K562 (cell line): ENCODE measurements around the gene BRAF. TPM values are rescaled to one million over a fixed set of nuclear protein-coding genes. Genes with fewer than 3 reads are reported as not detected.

Experiments
- ATAC-seq: fragments of 200-7000 bp; cut with Tn5 transposase; 3 replicates; pipeline ENCODE4 v1.9.1; 2020; ENCODE audit warnings: moderate library complexity
- BruUV-seq: library from RNA; stranded (reverse); fragments of 400-500 nt; replicated peaks from 2 replicates; lab custom pipeline; 2021; lab: Mats Ljungman, UMichigan
- CTCF ChIA-PET: fragments of 300-600 bp; formaldehyde crosslinking; extraction: SDS; loops from one replicate; lab custom pipeline; 2021; ENCODE audit warnings: low intra/inter-chr PET ratio; lab: Yijun Ruan, JAX
- POLR2A ChIA-PET: fragments of 300-600, 350-650 bp; sonication (Branson Sonifier 250); formaldehyde crosslinking; extraction: SDS; loops from one replicate; lab custom pipeline; 2021; ENCODE audit warnings: antibody characterized with exemption, inconsistent platforms; lab: Yijun Ruan, JAX
- DNase-seq, 4 experiments: peaks; one replicate each; pipeline versions ENCODE4 v3.0.0 to v3.0.0-alpha.2; 2011 to 2018; ENCODE audit warnings: low spot score in 3 of 4, mixed read lengths in 3 of 4; ENCODE audit errors: extremely low read depth in 1 of 4
- FAIRE-seq: peaks from 2 replicates; lab custom pipeline; 2011; peaks lifted over from hg19 to GRCh38; lab: Jason Lieb, UNC
- H2AFZ ChIP-seq: 2 replicates; pipeline ENCODE4 v1.6.0; 2011; ENCODE audit warnings: low read depth, low read length, control low read depth, inconsistent platforms
- H3K27ac ChIP-seq: fragments of 200-600 bp; 3 replicates; pipeline ENCODE4 v1.8.0; 2011; ENCODE audit warnings: low read depth, mild to moderate bottlenecking, control low read depth, inconsistent platforms, low read length, moderate library complexity, mixed read lengths; ENCODE audit errors: extremely low read depth
- H3K27me3 ChIP-seq, 2 experiments: fragments of 300-600 bp in 1 of 2; 2 replicates in 1 of 2; 3 replicates in 1 of 2; pipeline versions ENCODE4 v1.6.0 to v1.8.0; 2011; ENCODE audit warnings: inconsistent platforms in 2 of 2, low read length in 2 of 2, mild to moderate bottlenecking in 1 of 2, mixed read lengths in 1 of 2, moderate library complexity in 1 of 2; ENCODE audit not compliant: control insufficient read depth in 2 of 2, insufficient read depth in 2 of 2
- H3K36me3 ChIP-seq: fragments of 300-600 bp; 3 replicates; pipeline ENCODE4 v1.8.0; 2011; ENCODE audit warnings: mild to moderate bottlenecking, low read length, inconsistent platforms; ENCODE audit not compliant: control insufficient read depth, insufficient read depth
- H3K4me1 ChIP-seq, 2 experiments: fragments of 200-600 bp in 1 of 2; replicated peaks in 1 of 2; 2 replicates in 1 of 2; 3 replicates in 1 of 2; pipeline versions ENCODE4 v1.5.1 to v1.8.0; 2011; ENCODE audit warnings: inconsistent platforms in 2 of 2, low read length in 2 of 2, mild to moderate bottlenecking in 1 of 2, mixed read lengths in 1 of 2, moderate library complexity in 1 of 2; ENCODE audit not compliant: control insufficient read depth in 2 of 2, insufficient read depth in 2 of 2
- H3K4me2 ChIP-seq: 2 replicates; pipeline ENCODE4 v1.6.1; 2011; ENCODE audit warnings: low read length, control low read depth, inconsistent platforms, mixed read lengths; ENCODE audit not compliant: insufficient read depth
- H3K4me3 ChIP-seq: fragments of 200-600 bp; sonication (generic), shearing (Covaris generic); 2 replicates; pipeline ENCODE4 v1.5.1; 2016; ENCODE audit warnings: control low read depth, inconsistent platforms
- H3K79me2 ChIP-seq: fragments of 200-600 bp; 3 replicates; pipeline ENCODE4 v1.8.0; 2011; ENCODE audit warnings: low read length, inconsistent platforms; ENCODE audit not compliant: control insufficient read depth, insufficient read depth
- H3K9ac ChIP-seq, 2 experiments: 2 replicates each; pipeline versions ENCODE4 v1.6.0 to v1.6.1; 2011; ENCODE audit warnings: low read depth in 2 of 2, low read length in 2 of 2, control low read depth in 1 of 2, inconsistent platforms in 1 of 2, mild to moderate bottlenecking in 1 of 2, mixed read lengths in 1 of 2; ENCODE audit not compliant: insufficient read depth in 1 of 2
- H3K9me1 ChIP-seq: one replicate; pipeline ENCODE4 v1.6.0; 2011; ENCODE audit warnings: inconsistent platforms, mild to moderate bottlenecking, low read length, moderate library complexity; ENCODE audit not compliant: control insufficient read depth, insufficient read depth
- H3K9me3 ChIP-seq: replicated peaks from 2 replicates; pipeline ENCODE4 v1.5.1; 2011; ENCODE audit warnings: low read depth, low read length, inconsistent platforms; ENCODE audit not compliant: control insufficient read depth, insufficient read depth
- H4K20me1 ChIP-seq: replicated peaks from 2 replicates; pipeline ENCODE4 v1.6.1; 2011; ENCODE audit warnings: low read length, inconsistent platforms, mixed read lengths; ENCODE audit not compliant: control insufficient read depth, insufficient read depth
- CBFA2T2 ChIP-seq: fragments of 450-650 bp; conservative IDR thresholded peaks from 2 replicates; pipeline ENCODE4 v1.6.1; 2017; ENCODE audit warnings: mild to moderate bottlenecking
- CEBPG ChIP-seq, 3 experiments: fragments of 200-800 bp in 1 of 3; sonication (Bioruptor generic) in 1 of 3; sonication (generic) in 1 of 3; formaldehyde crosslinking in 1 of 3; IDR thresholded peaks in 2 of 3; conservative IDR thresholded peaks in 1 of 3; 2 replicates each; pipeline versions ENCODE4 v1.6.1 to v1.8.0; 2016 to 2022; ENCODE audit warnings: missing compliant biosample characterization in 2 of 3, missing genetic modification characterization in 2 of 3, mild to moderate bottlenecking in 1 of 3, missing genetic modification reagents in 1 of 3
- DDX20 ChIP-seq: fragments of 450-650 bp; IDR thresholded peaks from 2 replicates; pipeline ENCODE4 v1.6.1; 2016; ENCODE audit warnings: missing genetic modification characterization, low read depth, mild to moderate bottlenecking, missing compliant biosample characterization, moderate library complexity
- ESRRB ChIP-seq: fragments of 250-450 bp; sonication (Bioruptor Pico); IDR thresholded peaks from 2 replicates; pipeline ENCODE4 v1.5.0; 2020; ENCODE audit warnings: mild to moderate bottlenecking, moderate library complexity, borderline replicate concordance
- GABPB2 ChIP-seq: fragments of 250-450 bp; sonication (Bioruptor Pico); conservative IDR thresholded peaks from 2 replicates; pipeline ENCODE4 v1.5.1; 2021; ENCODE audit warnings: mild to moderate bottlenecking
- KDM4B ChIP-seq, 2 experiments: fragments of 450-650 bp in 1 of 2; sonication (generic) in 1 of 2; IDR thresholded peaks; 2 replicates each; pipeline ENCODE4 v1.6.1; 2016 to 2017; ENCODE audit warnings: borderline replicate concordance in 2 of 2, antibody characterized with exemption in 1 of 2, low read depth in 1 of 2, mild to moderate bottlenecking in 1 of 2
- PRMT5 ChIP-seq: sonication (generic); formaldehyde crosslinking; IDR thresholded peaks from 2 replicates; pipeline ENCODE4 v1.5.0; 2020; ENCODE audit warnings: missing genetic modification reagents
- THRAP3 ChIP-seq: fragments of 450-650 bp; IDR thresholded peaks from 2 replicates; pipeline ENCODE4 v1.6.1; 2016; ENCODE audit warnings: mild to moderate bottlenecking, inconsistent platforms, borderline replicate concordance
- ZFX ChIP-seq: sonication (generic); formaldehyde crosslinking; IDR thresholded peaks from 2 replicates; pipeline ENCODE4 v1.8.0; 2022; ENCODE audit warnings: mild to moderate bottlenecking, missing genetic modification reagents, moderate library complexity
- ZNF124 ChIP-seq: sonication (generic); formaldehyde crosslinking; IDR thresholded peaks from 2 replicates; pipeline ENCODE4 v1.8.1; 2022; ENCODE audit warnings: missing genetic modification reagents
- ZNF696 ChIP-seq: fragments of 250-450 bp; sonication (Bioruptor Pico); conservative IDR thresholded peaks from 2 replicates; pipeline ENCODE4 v1.4.0; 2020; ENCODE audit warnings: mild to moderate bottlenecking, moderate library complexity
- WGBS: fragments of 100-300 bp; shearing (Covaris generic); methylation state at CpG from one replicate; pipeline ENCODE4 v1.1.6; 2016; ENCODE audit warnings: low coverage, mixed read lengths; ENCODE audit not compliant: insufficient coverage; ENCODE audit errors: missing lambda C conversion rate; 5-methylcytosine and 5-hydroxymethylcytosine counted together
- in situ Hi-C: fragments of 300-500 bp; cut with MboI; formaldehyde crosslinking; loops from 4 replicates; pipeline ENCODE4 v1.15.0; 2018; ENCODE audit warnings: inconsistent platforms, mixed read lengths
- intact Hi-C: fragments of 100-400 bp; cut with micrococcal nuclease; formaldehyde crosslinking; loops from 2 replicates; pipeline ENCODE4 v1.14.2; 2022
- polyA plus RNA-seq, 8 experiments: library from polyadenylated mRNA; depleted of rRNA in 4 of 8; stranded (reverse) in 5 of 8; unstranded in 3 of 8; fragments of >200 nt; fragmentation: Nextera tagmentation in 2 of 8; fragmentation: Illumina TruSeq in 1 of 8; extraction: Ambion mirVana in 2 of 8; extraction: Trizol in 1 of 8; gene quantifications; 2 replicates each; pipeline versions ENCODE4 v1.2.1 to v1.2.3, GENCODE V29; 2011 to 2014; ENCODE audit warnings: inconsistent platforms in 1 of 8, missing spikeins in 1 of 8
- total RNA-seq, 7 experiments: library from RNA; depleted of rRNA in 6 of 7; stranded (reverse); fragments of >200 nt in 6 of 7; fragmentation: Illumina TruSeq in 2 of 7; extraction: Trizol in 2 of 7; gene quantifications; 2 replicates each; pipeline versions ENCODE4 v1.2.1 to v1.2.3, GENCODE V29; 2011 to 2021; ENCODE audit warnings: low replicate concordance in 1 of 7
- TF ChIP-seq, protein P1 (sequence below), 2 experiments: fragments of 450-650 bp in 1 of 2; sonication (generic) in 1 of 2; formaldehyde crosslinking in 1 of 2; IDR thresholded peaks in 1 of 2; conservative IDR thresholded peaks in 1 of 2; 2 replicates each; pipeline versions ENCODE4 v1.6.1 to v1.8.1; 2016 to 2023; ENCODE audit warnings: mild to moderate bottlenecking in 2 of 2, moderate library complexity in 2 of 2, inconsistent platforms in 1 of 2, missing genetic modification reagents in 1 of 2
- TF ChIP-seq, protein P2 (sequence below): IDR thresholded peaks from 3 replicates; pipeline ENCODE4 v1.6.1; 2011; ENCODE audit warnings: borderline replicate concordance, mild to moderate bottlenecking; ENCODE audit not compliant: insufficient read length, insufficient read depth

BRAF gene
- total and polyA plus RNA-seq, 9 of the 15 experiments (the other 6 are each of a cell fraction or from before 2014, with no cell fraction given): 3.6 to 38.3 (median 21.9) TPM

DNA sequence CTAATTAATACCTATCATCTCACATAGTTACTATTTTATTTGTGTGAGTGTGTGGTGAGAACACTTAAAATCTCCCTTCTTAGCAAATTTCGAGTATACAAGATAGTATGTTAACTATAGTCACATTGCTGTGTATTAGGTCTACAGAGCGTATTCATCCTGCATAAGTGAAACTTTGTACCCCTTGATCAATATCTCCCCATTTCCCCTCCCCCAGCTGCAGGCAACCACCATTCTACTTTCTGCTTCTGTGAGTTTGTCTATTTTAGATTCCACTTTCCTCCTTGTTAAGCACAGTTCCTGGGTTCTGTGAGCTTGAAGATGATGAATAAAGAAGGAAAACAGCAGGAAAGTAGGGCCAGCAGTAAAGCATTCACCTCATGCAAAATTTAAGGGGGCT lies 47.6 kb upstream of the BRAF start:
- ChIA-PET CTCF (no interaction called here), POLR2A (interaction anchor here (1.1 to 1.3 kb wide), 2 partner anchors 15 to 38 kb away, joined by 3 read pairs; no protein-coding TSS in a partner anchor)
- in situ Hi-C loops: no loop called here
- no peak for FAIRE-seq
- no peak overlapping the region for H3K4me3 ChIP-seq
- peaks cover 10 to 11% of the 10 kb centered on the region in 2 experiments; a peak in 3 of 5 replicates for H3K27me3 ChIP-seq
- DNase-seq: no peak
- ATAC-seq: no peak
- 6% methylated on average over 2 of the region's 2 CpGs for WGBS
- H3K9ac ChIP-seq: no peak overlapping the region
- no peaks in the 10 kb centered on the region for H3K9me3 ChIP-seq
- H4K20me1 ChIP-seq: no peaks in the 10 kb centered on the region
- H2AFZ ChIP-seq: no peak overlapping the region
- H3K4me1 ChIP-seq: no peaks in the 10 kb centered on the region
- BruUV-seq: no TSS peak
- no peak for TF ChIP-seq ZFX
- TF ChIP-seq CEBPG (CRISPR knock-in tag; IDR thresholded peaks at IDR 0.05): no peak
- TF ChIP-seq CEBPG (tag; conservative IDR thresholded peaks at IDR 0.05 in 1 of 2, IDR thresholded peaks at IDR 0.05 in 1 of 2): no peak
- no peak for TF ChIP-seq GABPB2 (CRISPR knock-in tag)
- TF ChIP-seq PRMT5 (CRISPR knock-in tag): no peak
- no peak for TF ChIP-seq ESRRB (CRISPR knock-in tag)
- no peak for TF ChIP-seq KDM4B (IDR thresholded peaks at IDR 0.05; ENCODE audit: borderline replicate concordance in 2 of 2, low read depth in 1 of 2)
- TF ChIP-seq ZNF696 (CRISPR knock-in tag): no peak
- TF ChIP-seq THRAP3: no peak
- TF ChIP-seq, protein P1, sequence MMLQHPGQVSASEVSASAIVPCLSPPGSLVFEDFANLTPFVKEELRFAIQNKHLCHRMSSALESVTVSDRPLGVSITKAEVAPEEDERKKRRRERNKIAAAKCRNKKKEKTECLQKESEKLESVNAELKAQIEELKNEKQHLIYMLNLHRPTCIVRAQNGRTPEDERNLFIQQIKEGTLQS (IDR thresholded peaks at IDR 0.05): no peak
- TF ChIP-seq, protein P1 (CRISPR knock-in tag; conservative IDR thresholded peaks at IDR 0.05): no peak
- no peak for TF ChIP-seq DDX20 (tag)
- no peak for TF ChIP-seq ZNF124 (CRISPR knock-in tag)
- TF ChIP-seq, protein P2, sequence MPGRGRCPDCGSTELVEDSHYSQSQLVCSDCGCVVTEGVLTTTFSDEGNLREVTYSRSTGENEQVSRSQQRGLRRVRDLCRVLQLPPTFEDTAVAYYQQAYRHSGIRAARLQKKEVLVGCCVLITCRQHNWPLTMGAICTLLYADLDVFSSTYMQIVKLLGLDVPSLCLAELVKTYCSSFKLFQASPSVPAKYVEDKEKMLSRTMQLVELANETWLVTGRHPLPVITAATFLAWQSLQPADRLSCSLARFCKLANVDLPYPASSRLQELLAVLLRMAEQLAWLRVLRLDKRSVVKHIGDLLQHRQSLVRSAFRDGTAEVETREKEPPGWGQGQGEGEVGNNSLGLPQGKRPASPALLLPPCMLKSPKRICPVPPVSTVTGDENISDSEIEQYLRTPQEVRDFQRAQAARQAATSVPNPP: no peak
- no peak for TF ChIP-seq CBFA2T2
- intact Hi-C loops: no loop called here
- H3K36me3 ChIP-seq: no peaks in the 10 kb centered on the region
- no peaks in the 10 kb centered on the region for H3K9me1 ChIP-seq
- no peaks in the 10 kb centered on the region for H3K79me2 ChIP-seq
- H3K4me2 ChIP-seq: no peak overlapping the region
- no peak overlapping the region for H3K27ac ChIP-seq
